Mesothelial cell of epicardium (in vitro differentiated cells): ENCODE measurements around the gene CSNK1E. TPM values are rescaled to one million over a fixed set of nuclear protein-coding genes. Genes with fewer than 3 reads are reported as not detected.

ENCODE experiments used
- DNase-seq, 2 experiments: peaks; one replicate each; pipeline ENCODE4 v3.0.0; 2021; ENCODE audit warnings: low spot score in 2 of 2; ENCODE audit not compliant: unreplicated experiment in 2 of 2
- H3K27ac Mint-ChIP-seq: 2 replicates; pipeline ENCODE4 v1.8.0; 2021; ENCODE audit warnings: mixed read lengths
- H3K27me3 Mint-ChIP-seq: 2 replicates; pipeline ENCODE4 v1.8.0; 2021; ENCODE audit warnings: low read depth, mixed read lengths
- H3K36me3 Mint-ChIP-seq: 2 replicates; pipeline ENCODE4 v1.8.0; 2021; ENCODE audit warnings: mixed read lengths
- H3K4me1 Mint-ChIP-seq: 2 replicates; pipeline ENCODE4 v1.8.0; 2021; ENCODE audit warnings: mixed read lengths
- H3K4me3 Mint-ChIP-seq: 2 replicates; pipeline ENCODE4 v1.8.0; 2021; ENCODE audit warnings: mild to moderate bottlenecking, moderate library complexity, mixed read lengths
- H3K9me3 Mint-ChIP-seq: 2 replicates; pipeline ENCODE4 v1.8.0; 2021; ENCODE audit warnings: mixed read lengths
- CTCF ChIP-seq: fragments of 200-600 bp; sonication (generic); IDR thresholded peaks from one replicate; pipeline ENCODE4 v1.5.0; 2021; ENCODE audit warnings: antibody characterized with exemption; ENCODE audit not compliant: unreplicated experiment
- total RNA-seq: library from RNA; stranded (reverse); gene quantifications from 3 replicates; pipeline ENCODE4 v1.2.1, GENCODE V29; 2021

CSNK1E gene
- total RNA-seq, 1 donor from 2014 or later = 264 TPM

GRCh38 chr22:38273135-38273826, 44.0 kb downstream of the CSNK1E start:
- Mint-ChIP-seq H3K9me3 (no peaks in the 10 kb centered on the region), H3K36me3 (no peaks in the 10 kb centered on the region), H3K4me1 (peaks cover 23% of the 10 kb centered on the region), H3K27ac (peak overlapping the region; percentile 95), H3K27me3 (no peaks in the 10 kb centered on the region), H3K4me3 (peak overlapping the region; percentile 90)
- no peak for TF ChIP-seq CTCF
- no peak for DNase-seq

- Mint-ChIP-seq H3K36me3 (no peaks in the 10 kb centered on the region), H3K9me3 (no peaks in the 10 kb centered on the region), H3K4me3 (peak within 1 kb of the TSS; percentile 90), H3K27ac (peak within 1 kb of the TSS; percentile 95), H3K4me1 (peaks cover 23% of the 10 kb centered on the region), H3K27me3 (no peaks in the 10 kb centered on the region)
- peak; percentile 76 to 88 for DNase-seq
- no peak for TF ChIP-seq CTCF
These were observed 44.7 kb downstream of the CSNK1E start, which contains the start of gene TMEM184B for GRCh38 chr22:38272373-38273134. TSS of gene TMEM184B (minus strand) at chr22:38273010. CDS start at chr22:38247961, 25,049 bp downstream.

- DNase-seq = no peak
- TF ChIP-seq CTCF = no peak
- H3K27me3 Mint-ChIP-seq = no peaks in the 10 kb centered on the region
- peaks cover 23% of the 10 kb centered on the region for H3K4me1 Mint-ChIP-seq
- H3K27ac Mint-ChIP-seq = peak overlapping the region; percentile 82
- H3K36me3 Mint-ChIP-seq = no peaks in the 10 kb centered on the region
- H3K9me3 Mint-ChIP-seq = no peaks in the 10 kb centered on the region
- H3K4me3 Mint-ChIP-seq = peak overlapping the region; percentile 84
These were observed 45.3 kb downstream of the CSNK1E start for GRCh38 chr22:38271927-38272372.

GRCh38 chr22:38271101-38271500, 46.1 kb downstream of the CSNK1E start:
- TF ChIP-seq CTCF = no peak
- Mint-ChIP-seq H3K9me3 (no peaks in the 10 kb centered on the region), H3K4me3 (peak overlapping the region; percentile 17), H3K27ac (no peak overlapping the region), H3K4me1 (peaks cover 23% of the 10 kb centered on the region), H3K36me3 (no peaks in the 10 kb centered on the region), H3K27me3 (no peaks in the 10 kb centered on the region)
- DNase-seq = no peak

- Mint-ChIP-seq H3K4me1 (peaks cover 23% of the 10 kb centered on the region), H3K27ac (no peak overlapping the region), H3K36me3 (no peaks in the 10 kb centered on the region), H3K9me3 (no peaks in the 10 kb centered on the region), H3K27me3 (no peaks in the 10 kb centered on the region), H3K4me3 (peak overlapping the region; percentile 31)
- no peak for DNase-seq
- no peak for TF ChIP-seq CTCF
These were observed 46.9 kb downstream of the CSNK1E start for GRCh38 chr22:38270091-38270992.
